DMS 273 (cell line): ENCODE results near the gene SNX2.
"Not testable (repeated sequence)": the region's sequence is repeated elsewhere in the genome, so short reads cannot be mapped to it uniquely, and the experiment has no call there.

Experiments
- DNase-seq: peaks from one replicate; lab custom pipeline; 2025; ENCODE audit not compliant: unreplicated experiment; lab: John Stamatoyannopoulos, UW

Gene SNX2

GRCh38 chr5:122774861-122775549 lies at the start of gene SNX2:
SNX2 (plus strand) TSS chr5:122775080; CDS start chr5:122775104, 24 bp downstream.
- peak; percentile 96 for DNase-seq

- DNase-seq: no peak
Observed at GRCh38 chr5:122727112-122727541, 47.8 kb upstream of the SNX2 start.

- no peak for DNase-seq
Observed at GRCh38 chr5:122730037-122730436, 44.8 kb upstream of the SNX2 start.

- no peak for DNase-seq
Observed at GRCh38 chr5:122730456-122730855, 44.4 kb upstream of the SNX2 start.

- DNase-seq: no peak
Observed at GRCh38 chr5:122736086-122736845, 38.6 kb upstream of the SNX2 start.

GRCh38 chr5:122738088-122738487 lies 36.8 kb upstream of the SNX2 start:
- DNase-seq: no peak

- no peak for DNase-seq
Observed at GRCh38 chr5:122741681-122742080, 33.2 kb upstream of the SNX2 start.

GRCh38 chr5:122743261-122743660 lies 31.6 kb upstream of the SNX2 start:
- DNase-seq: no peak

GRCh38 chr5:122745597-122745996 lies 29.3 kb upstream of the SNX2 start:
- no peak for DNase-seq

- DNase-seq: no peak
Observed at GRCh38 chr5:122749886-122750285, 25.0 kb upstream of the SNX2 start.

GRCh38 chr5:122751293-122751782 lies 23.5 kb upstream of the SNX2 start:
- DNase-seq: no peak

- no peak for DNase-seq
Observed at GRCh38 chr5:122753500-122753899, 21.4 kb upstream of the SNX2 start.

- no peak for DNase-seq
Observed at GRCh38 chr5:122755783-122756182, 19.1 kb upstream of the SNX2 start.

- no peak for DNase-seq
Observed at GRCh38 chr5:122756264-122756911, 18.5 kb upstream of the SNX2 start.

- DNase-seq: no peak
Observed at GRCh38 chr5:122757285-122757684, 17.6 kb upstream of the SNX2 start.

- DNase-seq: no peak
Observed at GRCh38 chr5:122759241-122760070, 15.4 kb upstream of the SNX2 start.

GRCh38 chr5:122760236-122760635 lies 14.6 kb upstream of the SNX2 start:
- DNase-seq: no peak

GRCh38 chr5:122761115-122761514 lies 13.8 kb upstream of the SNX2 start:
- no peak for DNase-seq

GRCh38 chr5:122761896-122762295 lies 13.0 kb upstream of the SNX2 start:
- not testable (repeated sequence) for DNase-seq

GRCh38 chr5:122766130-122766529 lies 8.8 kb upstream of the SNX2 start:
- no peak for DNase-seq

GRCh38 chr5:122770477-122770876 lies 4.4 kb upstream of the SNX2 start:
- DNase-seq: no peak
